Liver (tissue), 9 donors: Measurements from ENCODE around the gene HSPA12B. TPM values are rescaled to one million over a fixed set of nuclear protein-coding genes. Genes with fewer than 3 reads are reported as not detected.

ENCODE experiments used
- DNase-seq: peaks from one replicate; pipeline ENCODE4 v3.0.0-alpha.2; 2017; ENCODE audit warnings: low spot score
- H3K27ac ChIP-seq, 2 donors: one replicate each; pipeline ENCODE4 v1.7.0; 2013; ENCODE audit warnings: inconsistent platforms in 2 of 2, low read length in 2 of 2, control low read depth in 1 of 2, low read depth in 1 of 2, mild to moderate bottlenecking in 1 of 2
- H3K27me3 ChIP-seq, 4 donors: one replicate each; pipeline versions ENCODE4 v1.6.1 to v1.7.0; 2013; ENCODE audit warnings: low read length in 3 of 4, inconsistent platforms in 1 of 4, mild to moderate bottlenecking in 1 of 4, moderate library complexity in 1 of 4; ENCODE audit not compliant: control insufficient read depth in 4 of 4, insufficient read depth in 4 of 4
- H3K36me3 ChIP-seq, 4 donors: one replicate each; pipeline versions ENCODE4 v1.6.1 to v1.7.0; 2013; ENCODE audit warnings: low read length in 3 of 4, mild to moderate bottlenecking in 3 of 4, low read depth in 1 of 4, moderate library complexity in 1 of 4; ENCODE audit not compliant: control insufficient read depth in 4 of 4, insufficient read depth in 3 of 4
- H3K4me1 ChIP-seq, 4 donors: one replicate each; pipeline versions ENCODE4 v1.6.1 to v1.7.0; 2013; ENCODE audit warnings: low read length in 3 of 4, mild to moderate bottlenecking in 3 of 4, moderate library complexity in 1 of 4; ENCODE audit not compliant: control insufficient read depth in 4 of 4, insufficient read depth in 4 of 4
- H3K4me3 ChIP-seq, 3 donors: one replicate each; pipeline versions ENCODE4 v1.6.1 to v1.7.0; 2013; ENCODE audit warnings: low read length in 3 of 3, control low read depth in 1 of 3, low read depth in 1 of 3, mild to moderate bottlenecking in 1 of 3
- H3K9ac ChIP-seq, 2 donors: one replicate each; pipeline ENCODE4 v1.7.0; 2013; ENCODE audit warnings: low read length in 2 of 2, mild to moderate bottlenecking in 2 of 2, moderate library complexity in 2 of 2, control low read depth in 1 of 2, low read depth in 1 of 2
- H3K9me3 ChIP-seq, 4 donors: one replicate each; pipeline versions ENCODE4 v1.6.1 to v1.7.0; 2013; ENCODE audit warnings: low read length in 3 of 4; ENCODE audit not compliant: control insufficient read depth in 4 of 4
- CTCF ChIP-seq: fragments of 150-350 bp; IDR thresholded peaks from 2 replicates; pipeline ENCODE4 v1.5.1; 2017; ENCODE audit warnings: improper control_type of control experiment, low read depth, low read length; ENCODE audit not compliant: missing input control
- EGR1 ChIP-seq, 2 donors: IDR thresholded peaks; 2 replicates each; pipeline ENCODE4 v1.6.1; 2016 to 2018; ENCODE audit warnings: antibody characterized with exemption in 2 of 2, low read depth in 2 of 2
- FOXA1 ChIP-seq: IDR thresholded peaks from 2 replicates; pipeline ENCODE4 v1.6.1; 2016; ENCODE audit warnings: antibody characterized with exemption
- FOXA2 ChIP-seq: IDR thresholded peaks from 2 replicates; pipeline ENCODE4 v1.6.1; 2016; ENCODE audit warnings: antibody characterized with exemption
- HNF4A ChIP-seq, 2 donors: conservative IDR thresholded peaks; 2 replicates each; pipeline ENCODE4 v1.6.1; 2016; ENCODE audit warnings: antibody characterized with exemption in 2 of 2, mild to moderate bottlenecking in 2 of 2
- HNF4G ChIP-seq: IDR thresholded peaks from 2 replicates; pipeline ENCODE4 v1.6.1; 2016; ENCODE audit warnings: antibody characterized with exemption
- JUND ChIP-seq, 2 donors: IDR thresholded peaks; 2 replicates each; pipeline ENCODE4 v1.6.1; 2016; ENCODE audit warnings: antibody characterized with exemption in 2 of 2
- MAX ChIP-seq: IDR thresholded peaks from 2 replicates; pipeline ENCODE4 v1.6.1; 2016; ENCODE audit warnings: antibody characterized with exemption
- RAD21 ChIP-seq, 2 donors: IDR thresholded peaks; 2 replicates each; pipeline ENCODE4 v1.6.1; 2016; ENCODE audit warnings: antibody characterized with exemption in 2 of 2, mild to moderate bottlenecking in 2 of 2
- REST ChIP-seq: IDR thresholded peaks from 2 replicates; pipeline ENCODE4 v1.6.1; 2016; ENCODE audit warnings: antibody characterized with exemption, mild to moderate bottlenecking
- RXRA ChIP-seq, 2 donors: IDR thresholded peaks; 2 replicates each; pipeline ENCODE4 v1.6.1; 2017 to 2018; ENCODE audit warnings: antibody characterized with exemption in 2 of 2, mild to moderate bottlenecking in 1 of 2
- SP1 ChIP-seq: IDR thresholded peaks from 2 replicates; pipeline ENCODE4 v1.6.1; 2018; ENCODE audit warnings: antibody characterized with exemption, mild to moderate bottlenecking
- TAF1 ChIP-seq: conservative IDR thresholded peaks from 2 replicates; pipeline ENCODE4 v1.6.1; 2016; ENCODE audit warnings: antibody characterized with exemption, mild to moderate bottlenecking
- YY1 ChIP-seq: IDR thresholded peaks from 2 replicates; pipeline ENCODE4 v1.6.1; 2016; ENCODE audit warnings: antibody characterized with exemption, mild to moderate bottlenecking
- ZBTB33 ChIP-seq: IDR thresholded peaks from 2 replicates; pipeline ENCODE4 v1.6.1; 2016; ENCODE audit warnings: antibody characterized with exemption
- WGBS: extraction: QIAGEN DNeasy Blood & Tissue Kit; methylation state at CpG from one replicate; pipeline ENCODE4 v1.1.7; 2013; 5-methylcytosine and 5-hydroxymethylcytosine counted together
- polyA plus RNA-seq, 2 donors: library from polyadenylated mRNA; stranded (reverse) in 1 of 2; unstranded in 1 of 2; fragments of 200-250 nt in 1 of 2; fragments of >200 nt in 1 of 2; fragmentation: Nextera tagmentation in 1 of 2; extraction: Ambion mirVana in 1 of 2; gene quantifications; one replicate each; pipeline versions ENCODE4 v1.2.1 to v1.2.3, GENCODE V29; 2013 to 2015
- total RNA-seq, 2 donors: library from RNA; depleted of rRNA; stranded (reverse); fragments of >200 nt; gene quantifications; one replicate each; pipeline ENCODE4 v1.2.3, GENCODE V29; 2014
- donor health status: healthy.
- donor health status: healthy.
- donor health status: healthy.
- donor health status: healthy.
- donor health status: healthy.

Gene HSPA12B
- total and polyA plus RNA-seq, 4 donors = 0.72 to 1.8 (median 0.87) TPM

GRCh38 chr20:3728354-3728753 is 4.1 kb upstream of the HSPA12B start:
- WGBS = 82% methylated on average over 5 of the region's 5 CpGs
- Histone ChIP-seq H3K27ac (no peak overlapping the region), H3K27me3 (peaks cover 0 to 4% (median 1%) of the 10 kb centered on the region in 4 donors), H3K4me3 (no peak overlapping the region), H3K36me3 (no peaks in the 10 kb centered on the region), H3K4me1 (no peaks in the 10 kb centered on the region), H3K9ac (no peak overlapping the region), H3K9me3 (no peaks in the 10 kb centered on the region)
- no peak for DNase-seq
- TF ChIP-seq ZBTB33 (no peak), JUND (IDR thresholded peaks at IDR 0.05) (no peak), HNF4A (conservative IDR thresholded peaks at IDR 0.05) (no peak), FOXA1 (no peak), HNF4G (no peak), TAF1 (no peak), CTCF (no peak), YY1 (no peak), MAX (no peak), SP1 (no peak), FOXA2 (no peak), RXRA (IDR thresholded peaks at IDR 0.05) (no peak), RAD21 (IDR thresholded peaks at IDR 0.05) (no peak)

- Histone ChIP-seq H3K36me3 (no peaks in the 10 kb centered on the region), H3K4me3 (no peak overlapping the region), H3K9me3 (no peaks in the 10 kb centered on the region), H3K9ac (no peak overlapping the region), H3K27me3 (peaks cover 0 to 4% (median 1%) of the 10 kb centered on the region in 4 donors), H3K27ac (no peak overlapping the region), H3K4me1 (no peaks in the 10 kb centered on the region)
- no peak for TF ChIP-seq REST
- no peak for TF ChIP-seq YY1
- no peak for TF ChIP-seq RXRA (IDR thresholded peaks at IDR 0.05)
- TF ChIP-seq TAF1 = no peak
- TF ChIP-seq EGR1 (IDR thresholded peaks at IDR 0.05; ENCODE audit: low read depth in 2 of 2) = no peak
- no peak for TF ChIP-seq JUND (IDR thresholded peaks at IDR 0.05)
- TF ChIP-seq MAX = no peak
- TF ChIP-seq FOXA1 = no peak
- no peak for TF ChIP-seq FOXA2
- 78% methylated on average over 3 of the region's 3 CpGs for WGBS
- DNase-seq = no peak
Observed at GRCh38 chr20:3728876-3729275, 3.6 kb upstream of the HSPA12B start.
